Measurements from ENCODE around the gene ZNF280B.

- TF ChIP-seq CTCF (conservative IDR thresholded peaks at IDR 0.05; ENCODE audit: low read depth, low read length) = no peak
- no peak for TF ChIP-seq EZH2phosphoT487 (IDR thresholded peaks at IDR 0.05; ENCODE audit: borderline replicate concordance, low read length)
Observed at GRCh38 chr22:22479116-22479515, 29.4 kb downstream of the ZNF280B start.
